Endothelial cell of umbilical vein (primary cell): Measurements from ENCODE around the gene ERFL. TPM values are rescaled to one million over a fixed set of nuclear protein-coding genes. Genes with fewer than 3 reads are reported as not detected.

Experiments used
- BruUV-seq: library from RNA; stranded (reverse); fragments of 400-500 nt; replicated peaks from 2 replicates; lab custom pipeline; 2021; lab: Mats Ljungman, UMichigan
- CTCF ChIA-PET: fragments of 300-600, 350-600 bp; sonication (Branson Sonifier 250); formaldehyde crosslinking; loops from one replicate; lab custom pipeline; 2021; ENCODE audit warnings: antibody characterized with exemption, inconsistent platforms; lab: Charles Lee
- POLR2A ChIA-PET: fragments of 300-600, 350-600 bp; sonication (Branson Sonifier 250); formaldehyde crosslinking; loops from one replicate; lab custom pipeline; 2021; ENCODE audit warnings: antibody characterized with exemption, inconsistent platforms; lab: Charles Lee
- DNase-seq: peaks from one replicate; pipeline ENCODE4 v3.0.0-alpha.2; 2011; ENCODE audit warnings: low read depth, low spot score
- FAIRE-seq: peaks from 2 replicates; lab custom pipeline; 2011; peaks lifted over from hg19 to GRCh38; lab: Jason Lieb, UNC
- H2AFZ ChIP-seq: 2 replicates; pipeline ENCODE4 v1.6.0; 2012; ENCODE audit warnings: low read depth, low read length, control low read depth, inconsistent platforms
- H3K27ac ChIP-seq: 2 replicates; pipeline ENCODE4 v1.5.1; 2011; ENCODE audit warnings: low read depth, mild to moderate bottlenecking, control low read depth, low read length, moderate library complexity; ENCODE audit not compliant: insufficient read depth
- H3K27me3 ChIP-seq, 2 experiments: 2 replicates each; pipeline versions ENCODE4 v1.6.0 to v1.6.1; 2011; ENCODE audit warnings: low read length in 2 of 2, mixed read lengths in 1 of 2; ENCODE audit not compliant: control insufficient read depth in 2 of 2, insufficient read depth in 2 of 2
- H3K36me3 ChIP-seq, 2 experiments: 2 replicates in 1 of 2; 3 replicates in 1 of 2; pipeline ENCODE4 v1.5.1; 2011; ENCODE audit warnings: low read length in 2 of 2, mild to moderate bottlenecking in 1 of 2, moderate library complexity in 1 of 2; ENCODE audit not compliant: control insufficient read depth in 2 of 2, insufficient read depth in 2 of 2; ENCODE audit errors: extremely low read depth in 1 of 2
- H3K4me1 ChIP-seq: 3 replicates; pipeline ENCODE4 v1.5.1; 2011; ENCODE audit warnings: mild to moderate bottlenecking, low read length; ENCODE audit not compliant: control insufficient read depth, insufficient read depth; ENCODE audit errors: extremely low read depth
- H3K4me2 ChIP-seq: 2 replicates; pipeline ENCODE4 v1.6.1; 2011; ENCODE audit warnings: low read length, control low read depth, mixed read lengths; ENCODE audit not compliant: insufficient read depth
- H3K4me3 ChIP-seq, 3 experiments: fragments of 200-600 bp in 1 of 3; sonication (generic), shearing (Covaris generic) in 1 of 3; replicated peaks in 1 of 3; 2 replicates each; pipeline ENCODE4 v1.5.1; 2011 to 2016; ENCODE audit warnings: control low read depth in 3 of 3, low read length in 3 of 3, mild to moderate bottlenecking in 2 of 3, inconsistent platforms in 1 of 3, low read depth in 1 of 3, moderate library complexity in 1 of 3; ENCODE audit not compliant: insufficient read depth in 1 of 3
- H3K79me2 ChIP-seq: 2 replicates; pipeline ENCODE4 v1.6.0; 2012; ENCODE audit warnings: low read length, inconsistent platforms; ENCODE audit not compliant: control insufficient read depth, insufficient read depth
- H3K9ac ChIP-seq: replicated peaks from 2 replicates; pipeline ENCODE3; 2011; ENCODE audit warnings: low read length, control low read depth; ENCODE audit not compliant: insufficient read depth; ENCODE audit errors: extremely low read depth
- H3K9me1 ChIP-seq: replicated peaks from 3 replicates; pipeline ENCODE4 v1.6.0; 2011; ENCODE audit warnings: mild to moderate bottlenecking, low read length; ENCODE audit not compliant: control insufficient read depth, insufficient read depth; ENCODE audit errors: extremely low read depth
- H3K9me3 ChIP-seq: replicated peaks from 2 replicates; pipeline ENCODE4 v1.5.1; 2012; ENCODE audit warnings: low read length, inconsistent platforms; ENCODE audit not compliant: control insufficient read depth, insufficient read depth
- H4K20me1 ChIP-seq: replicated peaks from 2 replicates; pipeline ENCODE3; 2011; ENCODE audit warnings: mild to moderate bottlenecking, low read length; ENCODE audit not compliant: control insufficient read depth, insufficient read depth; ENCODE audit errors: extremely low read depth
- CTCF ChIP-seq, 2 donors: IDR thresholded peaks; 1 replicate in 1 of 2; 2 replicates in 1 of 2; pipeline ENCODE4 v1.5.1; 2011; ENCODE audit warnings: low read length in 2 of 2, mild to moderate bottlenecking in 2 of 2, moderate library complexity in 2 of 2, control low read depth in 1 of 2, inconsistent platforms in 1 of 2, low read depth in 1 of 2; ENCODE audit not compliant: insufficient read depth in 1 of 2; ENCODE audit errors: extremely low read depth in 1 of 2
- EZH2 ChIP-seq: IDR thresholded peaks from 2 replicates; pipeline ENCODE4 v1.6.1; 2012; ENCODE audit warnings: borderline replicate concordance, low read depth, mild to moderate bottlenecking, moderate library complexity, low read length, inconsistent platforms; ENCODE audit not compliant: severe bottlenecking
- FOS ChIP-seq: IDR thresholded peaks from 2 replicates; pipeline ENCODE4 v1.6.1; 2011; ENCODE audit warnings: mild to moderate bottlenecking, low read length, moderate library complexity, borderline replicate concordance; ENCODE audit not compliant: insufficient read depth
- JUN ChIP-seq: IDR thresholded peaks from 2 replicates; pipeline ENCODE4 v1.6.1; 2011; ENCODE audit warnings: borderline replicate concordance, low read depth; ENCODE audit not compliant: insufficient read length, insufficient read depth
- MYC ChIP-seq: IDR thresholded peaks from one replicate; pipeline ENCODE4 v1.6.1; 2011; ENCODE audit warnings: mild to moderate bottlenecking, low read depth, low read length
- POLR2A ChIP-seq: IDR thresholded peaks from 2 replicates; pipeline ENCODE4 v1.6.1; 2012; ENCODE audit warnings: low read depth, mild to moderate bottlenecking, control low read depth, low read length
- dilution Hi-C: fragments of 300-500 bp; cut with MboI; formaldehyde crosslinking; loops from one replicate; pipeline ENCODE4 v1.15.0; 2019; ENCODE audit warnings: low sequenced_read_pairs; ENCODE audit not compliant: extremely low pct_ligation_motif_present
- intact Hi-C: fragments of 100-400 bp; cut with micrococcal nuclease; formaldehyde crosslinking; loops from one replicate; pipeline ENCODE4 v1.10.0; 2022
- polyA plus RNA-seq, 4 experiments: library from polyadenylated mRNA; depleted of rRNA in 3 of 4; stranded (reverse) in 3 of 4; unstranded in 1 of 4; fragments of >200 nt; gene quantifications; 2 replicates each; pipeline versions ENCODE4 v1.2.1 to v1.2.3, GENCODE V29; 2011 to 2012; ENCODE audit warnings: missing spikeins in 1 of 4
- total RNA-seq: library from RNA; stranded (reverse); gene quantifications from 2 replicates; pipeline ENCODE4 v1.2.3, GENCODE V29; 2021

ERFL gene
- total and polyA plus RNA-seq, 2 donors (not counting 3 experiments of a cell fraction or from before 2014, with no cell fraction given) = not detected

GRCh38 chr19:41940731-41941409 is 12.6 kb upstream of the ERFL start:
- H3K9ac ChIP-seq = no peak overlapping the region
- ChIA-PET CTCF (interaction anchor here (1.9 kb wide), 1 partner anchor 10 kb away, joined by 4 read pairs; no protein-coding TSS in a partner anchor), POLR2A (no interaction called here)
- DNase-seq (no peak), FAIRE-seq (no peak)
- intact Hi-C loops (no loop called here), dilution Hi-C loops (no loop called here)
- no peaks in the 10 kb centered on the region for H3K9me3 ChIP-seq
- peak overlapping the region; percentile 51 for H3K4me2 ChIP-seq
- H3K27me3 ChIP-seq = peaks cover 21% of the 10 kb centered on the region in 2 experiments
- peak overlapping the region; percentile 62 for H2AFZ ChIP-seq
- H3K4me1 ChIP-seq = peaks cover 2% of the 10 kb centered on the region
- TF ChIP-seq MYC (no peak), CTCF (IDR thresholded peaks at IDR 0.05; ENCODE audit: extremely low read depth in 1 of 2, insufficient read depth in 1 of 2, low read depth in 1 of 2, low read length in 2 of 2) (no peak), POLR2A (no peak), EZH2 (peak; percentile 49), JUN (no peak), FOS (no peak)
- no peak overlapping the region for H3K27ac ChIP-seq
- H3K9me1 ChIP-seq = no peaks in the 10 kb centered on the region
- H3K4me3 ChIP-seq = peak overlapping the region; percentile 23 to 48 (median 27)
- no peaks in the 10 kb centered on the region for H4K20me1 ChIP-seq
- BruUV-seq = no TSS peak
- H3K36me3 ChIP-seq = no peaks in the 10 kb centered on the region
- no peaks in the 10 kb centered on the region for H3K79me2 ChIP-seq
